ENCODE measurements around the gene TRMT61A. TPM values are rescaled to one million over a fixed set of nuclear protein-coding genes. Genes with fewer than 3 reads are reported as not detected.

The TRMT61A gene
- 5.1 TPM for polyA plus RNA-seq (2012; ENCODE audit: low read depth, missing spikeins)

DNA sequence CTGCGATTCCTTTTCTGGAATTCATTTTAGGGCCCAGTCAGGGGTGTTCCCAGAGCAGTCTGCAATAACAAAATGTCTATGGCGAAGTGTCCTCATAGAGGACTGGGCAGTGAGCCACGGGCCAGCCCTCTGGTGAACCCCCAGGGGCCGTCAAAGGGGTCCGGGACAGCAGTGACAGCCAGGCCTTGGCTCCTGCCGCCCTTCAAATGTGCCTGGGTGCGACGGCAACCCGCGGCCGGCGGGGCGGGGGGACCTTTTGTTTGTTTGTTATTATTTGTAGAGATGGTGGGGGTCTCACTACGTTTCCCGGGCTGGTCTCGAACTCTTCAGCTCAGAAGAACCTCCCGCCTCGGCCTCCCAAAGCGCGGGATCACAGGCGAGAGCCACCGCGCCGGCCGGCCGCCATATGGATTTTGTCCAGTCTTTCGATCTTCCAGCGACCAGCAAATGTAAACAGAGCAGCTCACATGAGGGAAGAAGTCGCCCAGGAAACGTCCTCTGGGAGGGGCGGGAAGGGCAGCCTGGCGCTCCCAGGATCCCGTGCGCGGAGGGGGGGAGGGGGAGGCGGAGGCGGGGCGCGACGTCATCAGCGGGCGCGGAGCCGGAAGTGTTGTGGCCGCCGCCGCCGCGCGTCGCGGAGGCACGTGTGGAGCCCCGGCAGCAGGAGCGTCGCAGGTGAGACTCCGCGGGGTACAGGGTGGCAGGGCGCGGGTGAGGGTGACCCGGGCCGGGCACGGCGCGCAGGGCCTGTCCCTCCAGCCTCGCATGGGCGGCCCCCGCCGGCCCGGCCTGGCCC, at the start of gene TRMT61A:
TSS of gene TRMT61A (plus strand) at position 610 of the 796 bp plus-strand sequence. CDS start 783 bp downstream, outside the sequence.
- DNase-seq (ENCODE audit: insufficient read length, low spot score) (peak; percentile 97), FAIRE-seq (peak; percentile 96)
- TF ChIP-seq POLR2A (IDR thresholded peaks at IDR 0.05; ENCODE audit: low read depth, low read length) (peak; percentile 49; the same call in 1 of the 2 replicates), PAX5 (IDR thresholded peaks at IDR 0.05; ENCODE audit: insufficient read depth, low read length, severe bottlenecking) (no peak), SPI1 (IDR thresholded peaks at IDR 0.05; ENCODE audit: low read depth, low read length) (no peak), POU2F2 (IDR thresholded peaks at IDR 0.05; ENCODE audit: low read depth, low read length) (no peak), TAF1 (IDR thresholded peaks at IDR 0.05; ENCODE audit: low read depth, low read length) (0 out of 2 replicates have a peak, but pooled peaks have one; percentile 26), POLR2AphosphoS5 (IDR thresholded peaks at IDR 0.05; ENCODE audit: low read depth, low read length) (0 out of 2 replicates have a peak, but pooled peaks have one; percentile 15)

DNA sequence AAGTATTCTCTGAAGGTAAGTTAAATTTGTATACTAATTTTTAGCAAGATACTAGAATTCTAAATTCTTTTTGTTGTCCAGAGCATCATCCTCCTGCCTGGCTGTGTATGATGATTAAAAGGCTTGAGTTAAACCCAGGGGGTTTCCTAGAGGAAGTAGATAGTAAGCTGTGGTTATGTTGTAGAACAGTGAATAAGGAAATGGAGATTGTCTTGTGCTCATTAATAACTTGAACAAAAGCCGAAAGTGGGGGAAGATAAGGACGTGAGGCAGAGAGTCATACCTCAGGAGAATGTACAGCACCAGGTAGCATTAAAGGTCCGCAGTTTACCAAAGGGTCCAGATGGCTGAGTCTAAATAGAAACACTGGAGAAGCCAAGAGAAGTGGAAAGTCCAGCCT, 48.4 kb upstream of the TRMT61A start:
- DNase-seq (ENCODE audit: insufficient read length, low spot score) (no peak), FAIRE-seq (peak; percentile 56)
- no peak for TF ChIP-seq TAF1 (IDR thresholded peaks at IDR 0.05; ENCODE audit: low read depth, low read length)
- peak; percentile 84 for TF ChIP-seq SPI1 (IDR thresholded peaks at IDR 0.05; ENCODE audit: low read depth, low read length)

DNA sequence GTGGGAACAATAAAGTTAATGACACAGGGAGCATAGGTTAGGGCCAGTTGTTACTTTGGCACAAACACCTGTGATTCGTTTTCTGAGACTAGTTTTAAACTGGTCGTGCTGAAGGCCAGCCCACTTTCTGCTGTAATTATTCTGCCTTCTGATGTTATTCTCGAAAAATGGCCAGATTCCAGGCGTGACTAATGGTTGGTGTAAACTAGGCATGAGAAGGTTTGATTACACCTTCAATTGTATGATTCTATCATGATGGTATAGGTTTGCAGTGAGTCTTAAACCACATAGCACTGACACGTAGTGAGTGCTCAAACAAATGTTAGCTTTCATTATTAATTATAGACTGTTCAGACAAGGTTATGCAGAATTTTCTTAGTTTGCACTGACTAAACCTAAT, 45.4 kb upstream of the TRMT61A start:
- TF ChIP-seq SPI1 (IDR thresholded peaks at IDR 0.05; ENCODE audit: low read depth, low read length) (no peak), POLR2AphosphoS5 (IDR thresholded peaks at IDR 0.05; ENCODE audit: low read depth, low read length) (no peak), POU2F2 (IDR thresholded peaks at IDR 0.05; ENCODE audit: low read depth, low read length) (no peak), PAX5 (IDR thresholded peaks at IDR 0.05; ENCODE audit: insufficient read depth, low read length, severe bottlenecking) (no peak), TAF1 (IDR thresholded peaks at IDR 0.05; ENCODE audit: low read depth, low read length) (no peak), POLR2A (IDR thresholded peaks at IDR 0.05; ENCODE audit: low read depth, low read length) (no peak)
- FAIRE-seq (peak; percentile 26), DNase-seq (ENCODE audit: insufficient read length, low spot score) (no peak)

DNA sequence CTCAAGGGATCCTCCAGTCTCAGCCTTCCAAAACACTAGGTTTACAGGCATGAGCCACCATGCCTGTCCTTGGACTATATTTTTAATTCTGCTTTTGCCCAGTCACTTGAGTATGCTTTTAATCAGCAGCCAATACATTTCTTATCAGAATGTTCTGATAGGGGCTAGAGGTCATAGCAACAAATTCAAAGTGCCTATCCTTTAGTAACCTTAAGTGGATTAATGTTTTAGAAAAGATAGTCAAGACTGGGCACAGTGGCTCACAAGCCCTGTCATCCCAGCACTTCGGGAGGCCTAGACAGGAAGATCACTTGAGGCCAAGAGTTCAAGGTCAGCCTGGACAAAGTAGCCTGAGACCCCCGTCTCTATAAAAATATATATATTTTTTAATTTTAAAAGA, 43.5 kb upstream of the TRMT61A start:
- FAIRE-seq, result no peak
- TF ChIP-seq TAF1 (IDR thresholded peaks at IDR 0.05; ENCODE audit: low read depth, low read length) (no peak), SPI1 (IDR thresholded peaks at IDR 0.05; ENCODE audit: low read depth, low read length) (no peak), POU2F2 (IDR thresholded peaks at IDR 0.05; ENCODE audit: low read depth, low read length) (no peak), POLR2AphosphoS5 (IDR thresholded peaks at IDR 0.05; ENCODE audit: low read depth, low read length) (no peak), POLR2A (IDR thresholded peaks at IDR 0.05; ENCODE audit: low read depth, low read length) (no peak), PAX5 (IDR thresholded peaks at IDR 0.05; ENCODE audit: insufficient read depth, low read length, severe bottlenecking) (no peak)
- DNase-seq (ENCODE audit: insufficient read length, low spot score), result no peak

DNA sequence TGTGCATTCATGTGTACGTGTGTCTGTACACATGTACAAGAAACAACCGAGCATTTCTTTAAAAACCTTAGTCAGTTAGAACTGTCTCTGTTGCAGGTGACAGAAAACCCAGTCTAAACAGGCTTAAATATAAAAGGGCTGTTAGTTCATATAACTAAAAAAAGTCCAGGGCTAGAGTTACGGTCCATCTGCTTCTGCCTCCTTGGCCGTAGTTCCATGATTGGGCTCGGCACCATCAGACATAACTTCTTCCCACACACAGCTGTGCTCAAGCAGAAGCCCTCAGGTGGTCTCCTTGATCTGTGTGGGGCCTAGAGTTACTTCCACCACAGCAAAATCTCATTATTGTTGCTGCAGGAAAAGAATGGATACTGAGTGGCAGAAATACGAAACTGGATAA, 40.9 kb upstream of the TRMT61A start:
- DNase-seq (ENCODE audit: insufficient read length, low spot score), result no peak
- FAIRE-seq, result no peak
- TF ChIP-seq SPI1 (IDR thresholded peaks at IDR 0.05; ENCODE audit: low read depth, low read length) (no peak), POLR2A (IDR thresholded peaks at IDR 0.05; ENCODE audit: low read depth, low read length) (no peak), POLR2AphosphoS5 (IDR thresholded peaks at IDR 0.05; ENCODE audit: low read depth, low read length) (no peak), POU2F2 (IDR thresholded peaks at IDR 0.05; ENCODE audit: low read depth, low read length) (no peak), PAX5 (IDR thresholded peaks at IDR 0.05; ENCODE audit: insufficient read depth, low read length, severe bottlenecking) (no peak), TAF1 (IDR thresholded peaks at IDR 0.05; ENCODE audit: low read depth, low read length) (no peak)

DNA sequence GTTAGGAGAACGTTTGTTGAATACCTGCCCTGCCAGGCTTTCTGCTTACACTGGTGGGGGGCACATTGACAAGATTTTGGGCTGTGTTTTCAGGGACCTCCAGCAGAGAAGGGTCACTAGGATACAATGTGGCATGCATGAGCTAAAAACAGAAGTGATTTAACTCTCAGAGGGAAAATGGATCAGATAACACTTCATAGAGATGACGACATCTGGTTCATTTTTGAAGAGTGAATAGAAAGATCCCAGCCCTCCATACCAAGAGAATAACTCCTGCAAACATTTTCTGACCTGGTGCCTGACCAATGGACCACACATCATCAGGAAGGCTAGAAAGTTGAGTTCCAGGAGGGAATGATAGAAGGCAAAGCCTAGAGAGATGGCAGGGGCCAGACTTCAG, 40.0 kb upstream of the TRMT61A start:
- no peak for DNase-seq (ENCODE audit: insufficient read length, low spot score)
- FAIRE-seq, result no peak
- TF ChIP-seq PAX5 (IDR thresholded peaks at IDR 0.05; ENCODE audit: insufficient read depth, low read length, severe bottlenecking) (no peak), POLR2AphosphoS5 (IDR thresholded peaks at IDR 0.05; ENCODE audit: low read depth, low read length) (no peak), SPI1 (IDR thresholded peaks at IDR 0.05; ENCODE audit: low read depth, low read length) (no peak), POU2F2 (IDR thresholded peaks at IDR 0.05; ENCODE audit: low read depth, low read length) (no peak), TAF1 (IDR thresholded peaks at IDR 0.05; ENCODE audit: low read depth, low read length) (no peak), POLR2A (IDR thresholded peaks at IDR 0.05; ENCODE audit: low read depth, low read length) (no peak)

DNA sequence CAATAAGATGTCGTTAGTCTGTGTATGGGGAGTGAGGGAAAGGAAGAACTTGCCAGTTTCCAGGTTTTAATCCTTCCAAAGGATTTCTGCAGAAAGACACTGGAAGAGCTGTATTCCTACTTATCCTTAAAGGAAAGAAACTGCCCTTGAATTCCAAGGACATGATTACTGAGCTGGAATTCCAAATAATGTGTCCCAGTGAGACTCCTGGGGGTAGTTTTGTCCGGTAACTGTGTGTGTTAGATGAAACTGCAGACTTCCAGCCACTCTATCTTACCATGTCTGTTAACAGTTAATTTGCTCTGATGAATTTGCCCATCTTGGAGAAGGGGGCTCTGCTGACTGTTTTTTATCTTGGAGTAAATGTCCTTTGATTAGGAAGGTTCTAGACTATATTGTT, 39.4 kb upstream of the TRMT61A start:
- TF ChIP-seq TAF1 (IDR thresholded peaks at IDR 0.05; ENCODE audit: low read depth, low read length) (no peak), POLR2AphosphoS5 (IDR thresholded peaks at IDR 0.05; ENCODE audit: low read depth, low read length) (no peak), POU2F2 (IDR thresholded peaks at IDR 0.05; ENCODE audit: low read depth, low read length) (no peak), PAX5 (IDR thresholded peaks at IDR 0.05; ENCODE audit: insufficient read depth, low read length, severe bottlenecking) (no peak), POLR2A (IDR thresholded peaks at IDR 0.05; ENCODE audit: low read depth, low read length) (no peak), SPI1 (IDR thresholded peaks at IDR 0.05; ENCODE audit: low read depth, low read length) (no peak)
- FAIRE-seq (no peak), DNase-seq (ENCODE audit: insufficient read length, low spot score) (no peak)

DNA sequence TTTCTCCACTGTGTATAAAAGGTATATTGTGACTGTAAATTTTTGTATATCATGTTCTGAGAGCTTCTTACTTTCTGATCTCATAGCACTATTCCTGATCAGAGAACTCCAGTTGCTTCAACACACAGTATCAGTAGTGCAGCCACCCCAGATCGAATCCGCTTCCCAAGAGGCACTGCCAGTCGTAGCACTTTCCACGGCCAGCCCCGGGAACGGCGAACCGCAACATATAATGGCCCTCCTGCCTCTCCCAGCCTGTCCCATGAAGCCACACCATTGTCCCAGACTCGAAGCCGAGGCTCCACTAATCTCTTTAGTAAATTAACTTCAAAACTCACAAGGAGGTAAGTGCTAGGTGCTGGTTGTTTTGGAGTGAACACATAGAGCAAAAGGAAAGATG, 37.3 kb upstream of the TRMT61A start:
- FAIRE-seq (no peak), DNase-seq (ENCODE audit: insufficient read length, low spot score) (no peak)
- TF ChIP-seq TAF1 (IDR thresholded peaks at IDR 0.05; ENCODE audit: low read depth, low read length) (no peak), POLR2AphosphoS5 (IDR thresholded peaks at IDR 0.05; ENCODE audit: low read depth, low read length) (no peak), PAX5 (IDR thresholded peaks at IDR 0.05; ENCODE audit: insufficient read depth, low read length, severe bottlenecking) (no peak), SPI1 (IDR thresholded peaks at IDR 0.05; ENCODE audit: low read depth, low read length) (no peak), POLR2A (IDR thresholded peaks at IDR 0.05; ENCODE audit: low read depth, low read length) (no peak), POU2F2 (IDR thresholded peaks at IDR 0.05; ENCODE audit: low read depth, low read length) (no peak)

DNA sequence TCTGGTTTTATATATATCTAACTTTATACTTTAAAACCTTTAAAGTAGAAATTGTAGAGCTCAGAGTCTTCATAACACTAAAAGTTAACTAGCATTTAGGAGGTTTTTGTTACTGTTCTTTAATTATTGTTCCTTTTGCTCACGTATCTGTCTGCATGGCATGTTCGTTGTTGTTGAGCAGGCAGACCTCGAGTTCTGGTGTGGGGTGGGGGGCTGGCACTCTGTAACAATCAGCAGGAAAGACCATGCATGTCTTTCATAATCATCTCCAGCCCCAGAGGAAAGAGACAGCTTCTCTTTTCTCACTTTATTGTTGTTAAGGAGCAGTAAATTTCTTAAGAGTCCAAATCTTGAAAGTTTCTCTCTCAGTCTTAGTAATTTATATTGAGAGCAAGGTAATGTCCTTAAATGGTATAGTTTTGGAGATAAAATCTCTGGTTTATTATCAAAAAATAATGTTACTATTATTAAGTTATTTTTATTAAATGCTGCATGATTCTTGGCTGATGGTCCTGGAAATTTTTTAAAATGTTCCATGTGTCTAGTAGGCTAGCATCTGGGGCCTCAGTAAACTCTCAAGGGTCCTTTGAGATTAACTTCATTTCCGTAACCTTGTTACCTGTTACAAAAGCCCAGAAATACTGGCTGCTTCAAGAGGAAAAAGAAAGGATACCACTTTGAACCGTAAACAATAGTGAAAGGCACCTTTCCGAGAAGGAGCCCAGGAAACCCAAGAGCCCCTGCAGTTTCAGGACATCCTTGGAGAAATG, 36.7 kb upstream of the TRMT61A start:
- no peak for DNase-seq (ENCODE audit: insufficient read length, low spot score)
- TF ChIP-seq SPI1 (IDR thresholded peaks at IDR 0.05; ENCODE audit: low read depth, low read length) (no peak), POU2F2 (IDR thresholded peaks at IDR 0.05; ENCODE audit: low read depth, low read length) (no peak), TAF1 (IDR thresholded peaks at IDR 0.05; ENCODE audit: low read depth, low read length) (no peak), POLR2A (IDR thresholded peaks at IDR 0.05; ENCODE audit: low read depth, low read length) (no peak), PAX5 (IDR thresholded peaks at IDR 0.05; ENCODE audit: insufficient read depth, low read length, severe bottlenecking) (no peak), POLR2AphosphoS5 (IDR thresholded peaks at IDR 0.05; ENCODE audit: low read depth, low read length) (no peak)
- no peak for FAIRE-seq
